Stimulated activated memory B cell treated with anti-CD40 and anti-IgM and Interleukin-4, amounts not matched to agents 10 μg/mL and 1 μg/mL and 100 μg/mL, for 72 hours (primary cell): ENCODE results near the gene C5orf52.
"Not testable (repeated sequence)": the region's sequence is repeated elsewhere in the genome, so short reads cannot be mapped to it uniquely, and the experiment has no call there.

ENCODE experiments used
- ATAC-seq: fragments of 150-1000 bp; cut with Tn5 transposase; 2 replicates; pipeline ENCODE4 v1.10.0; 2021
- H3K27ac Mint-ChIP-seq: one replicate; pipeline ENCODE4 v1.8.0; 2022; ENCODE audit warnings: mild to moderate bottlenecking, mixed read lengths
- H3K27me3 Mint-ChIP-seq: one replicate; pipeline ENCODE4 v1.8.0; 2022; ENCODE audit warnings: mixed read lengths
- H3K36me3 Mint-ChIP-seq: one replicate; pipeline ENCODE4 v1.8.0; 2022; ENCODE audit warnings: mixed read lengths
- H3K4me1 Mint-ChIP-seq: one replicate; pipeline ENCODE4 v1.8.0; 2022; ENCODE audit warnings: mixed read lengths
- H3K4me3 Mint-ChIP-seq: one replicate; pipeline ENCODE4 v1.8.0; 2022; ENCODE audit warnings: mild to moderate bottlenecking, moderate library complexity, mixed read lengths
- H3K9me3 Mint-ChIP-seq: one replicate; pipeline ENCODE4 v1.8.0; 2022; ENCODE audit warnings: mixed read lengths

Gene C5orf52

GRCh38 chr5:157727858-157728257 is 56.5 kb downstream of the C5orf52 start:
- H3K27ac Mint-ChIP-seq, H3K4me3 Mint-ChIP-seq, ATAC-seq, H3K27me3 Mint-ChIP-seq, H3K9me3 Mint-ChIP-seq: not testable (repeated sequence)
- peaks cover 10% of the 10 kb centered on the region for H3K36me3 Mint-ChIP-seq
- peaks cover 61% of the 10 kb centered on the region for H3K4me1 Mint-ChIP-seq
